HK-2 (cell line): ENCODE measurements around the gene ANK3.

Experiments used
- DNase-seq: peaks from one replicate; pipeline ENCODE4 v3.0.0-alpha.2; 2018; ENCODE audit not compliant: unreplicated experiment

Gene ANK3

GRCh38 chr10:60139798-60140566 lies 249.7 kb downstream of the ANK3 start:
- DNase-seq = no peak

DNA sequence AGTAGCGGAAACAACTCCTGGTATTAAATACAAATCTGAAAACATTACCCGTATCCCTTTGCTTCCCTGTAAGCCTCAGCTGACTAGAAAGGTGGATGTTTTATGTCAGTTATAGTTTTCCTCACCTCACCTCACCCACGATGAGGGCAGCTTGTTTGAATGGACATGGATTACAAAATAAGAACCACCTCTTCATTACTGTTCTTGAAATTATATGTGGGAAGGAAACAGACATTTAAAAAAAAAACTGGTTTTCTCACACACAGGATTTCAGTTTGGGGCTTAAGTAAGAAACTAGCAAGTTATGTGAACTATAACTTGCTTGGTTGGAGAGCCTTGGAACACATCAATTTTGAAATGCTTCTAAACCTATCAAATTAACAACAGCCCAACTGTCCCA lies 250.4 kb downstream of the ANK3 start:
- no peak for DNase-seq

GRCh38 chr10:60138842-60139241 lies 250.8 kb downstream of the ANK3 start:
- no peak for DNase-seq

- no peak for DNase-seq
These were observed 251.6 kb downstream of the ANK3 start for GRCh38 chr10:60138026-60138425.

DNA sequence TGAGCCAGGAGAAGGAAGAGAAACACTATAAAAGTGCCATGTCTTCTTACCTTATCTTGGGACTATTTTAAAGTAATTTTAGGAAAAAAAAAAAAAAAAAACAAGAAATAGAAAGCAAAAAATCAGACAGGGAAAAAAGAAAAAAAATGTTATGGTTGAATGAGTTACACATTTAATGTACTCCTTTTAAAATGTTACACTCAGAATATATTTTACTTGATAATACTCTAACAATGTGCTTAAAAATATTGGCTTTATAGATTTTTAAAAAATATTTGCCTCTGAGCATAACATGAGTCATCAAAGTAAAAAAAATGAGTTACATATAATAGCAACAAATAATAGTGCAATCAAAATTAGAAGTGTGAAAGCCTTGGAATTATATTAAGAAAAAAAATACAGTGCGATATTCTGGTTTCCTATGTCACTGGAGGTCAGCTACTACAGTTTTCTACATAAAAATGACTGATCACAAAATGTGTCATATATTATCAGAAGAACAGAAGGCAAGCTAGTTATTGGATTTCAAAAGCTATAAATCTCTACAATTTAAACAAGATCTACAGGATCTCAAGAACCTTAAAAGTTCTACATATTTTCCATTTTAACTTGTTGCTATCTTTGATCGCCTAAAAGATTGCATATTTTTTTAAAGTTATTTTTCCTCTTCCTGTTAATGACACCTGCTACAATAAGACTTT lies 252.2 kb downstream of the ANK3 start:
- no peak for DNase-seq

GRCh38 chr10:60135020-60135419 lies 254.7 kb downstream of the ANK3 start:
- no peak for DNase-seq

DNA sequence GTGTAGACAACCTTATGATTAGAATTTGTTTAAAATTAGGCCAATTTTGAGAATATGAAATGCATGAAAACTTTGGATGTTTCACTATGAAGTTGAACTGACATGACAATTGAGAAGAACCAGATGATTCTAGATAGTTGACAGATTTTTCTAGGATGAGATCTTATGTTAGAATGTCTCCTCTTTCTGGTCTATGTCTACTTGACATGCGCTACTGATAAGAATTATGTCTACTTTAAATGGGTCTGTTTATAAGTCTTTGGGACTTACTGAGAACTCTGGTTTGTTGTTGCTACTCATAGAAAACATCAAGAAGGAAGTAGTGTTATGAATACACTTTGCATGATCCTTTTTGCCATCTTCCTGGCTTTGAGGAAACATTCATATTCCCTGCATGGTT lies 255.1 kb downstream of the ANK3 start:
- DNase-seq = no peak

DNA sequence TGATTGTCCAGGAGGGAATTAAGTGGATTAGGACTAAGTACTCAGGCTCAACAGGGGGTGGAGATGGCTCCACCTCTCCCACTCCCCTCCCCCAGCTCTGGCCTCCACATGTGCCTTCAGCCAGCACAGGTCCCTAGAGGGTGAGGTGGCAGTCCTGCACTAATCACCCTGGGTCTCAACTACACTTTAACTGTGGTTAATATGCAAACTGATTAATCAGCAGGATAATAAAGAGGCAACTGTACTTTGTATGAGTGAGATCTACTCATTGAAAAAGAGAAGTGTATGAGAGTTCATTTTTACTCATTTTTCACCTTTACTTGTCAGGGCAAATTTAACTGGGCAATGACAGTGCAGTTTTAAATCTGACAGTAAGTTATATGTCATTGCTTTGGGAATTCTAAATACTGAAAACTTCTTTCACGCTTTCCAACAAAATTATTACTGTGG lies 259.5 kb downstream of the ANK3 start:
- peak; percentile 24 for DNase-seq

GRCh38 chr10:60125895-60126294 lies 263.8 kb downstream of the ANK3 start:
- DNase-seq = no peak

DNA sequence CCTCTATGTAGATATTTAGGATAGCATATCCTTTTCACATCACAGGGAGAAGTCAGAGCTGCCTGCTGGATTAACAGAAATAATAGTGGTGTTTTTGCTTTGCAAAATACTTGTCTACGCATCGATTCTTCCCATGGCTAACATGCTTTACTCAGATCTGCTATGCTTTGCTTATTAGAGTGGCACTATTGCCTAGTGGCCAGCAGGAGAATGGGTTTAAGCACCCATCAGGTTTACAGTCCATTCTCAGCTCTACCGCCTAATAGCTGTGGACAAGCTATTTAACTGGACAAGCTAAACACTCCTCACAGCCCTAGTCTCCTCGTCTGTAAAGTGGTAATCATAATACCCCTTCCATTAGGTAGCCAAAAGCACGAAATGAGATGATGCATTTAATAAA lies 265.1 kb downstream of the ANK3 start:
- DNase-seq = no peak

GRCh38 chr10:60123668-60124067 lies 266.0 kb downstream of the ANK3 start:
- DNase-seq = no peak

GRCh38 chr10:60123172-60123571 lies 266.5 kb downstream of the ANK3 start:
- DNase-seq = no peak

GRCh38 chr10:60122190-60122589 lies 267.5 kb downstream of the ANK3 start:
- no peak for DNase-seq

DNA sequence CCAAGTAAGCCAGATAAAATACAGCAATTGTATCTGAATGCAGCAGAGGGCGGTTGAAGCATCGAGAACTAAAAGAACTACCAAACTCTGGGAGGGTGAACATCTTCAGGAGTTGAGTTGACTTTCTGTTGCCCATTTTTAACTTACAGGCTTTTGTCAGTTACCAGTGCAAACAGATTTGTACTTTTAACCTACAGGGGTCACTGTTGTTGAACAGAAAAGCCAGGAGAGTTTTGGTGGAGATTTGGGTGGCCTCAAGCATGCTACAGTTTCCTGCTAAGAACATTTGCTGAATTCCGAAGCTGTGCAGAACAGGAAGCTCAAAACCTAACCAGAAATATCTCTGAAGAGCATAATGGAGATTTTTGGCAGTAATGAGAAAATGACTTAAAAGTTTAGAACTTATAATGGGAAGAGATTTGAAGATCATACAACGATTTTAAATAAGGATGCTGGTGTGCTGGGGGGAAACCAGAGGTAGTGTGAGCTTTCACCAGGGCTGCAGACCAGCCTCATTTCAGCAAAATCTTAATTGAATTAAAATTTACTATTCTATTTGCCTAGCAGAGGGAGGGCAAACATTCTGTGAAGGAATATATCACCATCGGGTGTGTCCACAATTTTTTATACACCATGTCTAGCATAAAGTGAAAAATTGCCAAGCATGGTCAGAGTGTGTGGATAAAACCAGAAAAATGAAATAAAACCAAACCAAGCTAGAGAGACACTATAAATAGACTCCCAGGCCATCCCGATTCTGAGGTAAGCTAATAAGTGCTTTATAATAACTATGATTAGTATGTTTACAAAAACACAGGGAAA lies 274.7 kb downstream of the ANK3 start:
- peak; percentile 14 for DNase-seq

DNA sequence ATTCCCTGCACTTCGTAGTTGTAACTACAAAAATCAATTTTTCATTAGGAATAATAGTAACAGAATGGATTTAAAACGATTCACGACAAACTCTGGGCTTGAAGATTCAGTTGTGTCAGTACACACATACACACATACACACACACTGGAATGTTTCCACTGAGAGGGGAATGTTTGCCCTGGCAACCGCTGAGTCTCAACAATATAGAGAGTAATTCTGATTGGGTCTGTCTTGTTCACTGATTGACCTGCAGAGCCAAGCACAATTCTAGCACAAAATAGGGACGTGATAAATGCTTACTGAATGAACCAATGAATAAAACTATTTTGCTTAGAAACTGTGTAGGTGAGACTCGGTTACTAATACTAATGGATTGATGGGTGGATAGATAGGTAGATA lies 278.9 kb downstream of the ANK3 start:
- DNase-seq = no peak

DNA sequence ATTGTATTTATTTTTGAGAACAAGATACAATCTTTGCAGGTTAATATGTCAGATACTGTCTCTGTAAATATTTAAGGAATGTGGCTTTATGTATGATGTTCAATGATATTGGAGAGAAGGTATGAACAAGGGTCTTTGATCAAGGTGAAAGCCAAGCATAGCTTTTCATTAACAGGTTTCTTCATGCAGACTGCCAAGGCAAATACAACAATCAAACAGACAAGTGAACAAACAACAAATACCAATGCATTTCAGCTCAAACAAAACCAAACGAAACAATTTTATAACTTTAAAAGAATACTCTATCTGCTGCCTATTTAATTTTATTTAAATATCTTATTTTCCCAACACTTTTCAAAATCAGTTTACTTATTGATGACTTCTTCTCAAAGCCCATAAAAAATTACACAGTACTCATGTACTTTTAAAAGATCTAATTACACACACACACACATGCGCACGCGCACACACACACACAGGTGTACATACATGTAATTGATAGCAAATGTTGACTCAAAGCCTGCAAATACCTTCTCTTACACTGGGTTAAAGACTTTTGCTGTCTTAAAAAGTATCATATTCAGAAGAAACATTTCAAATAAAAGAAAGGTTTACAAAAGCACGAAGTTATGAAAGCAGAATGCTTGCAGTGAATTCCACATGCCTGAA lies 282.2 kb downstream of the ANK3 start:
- DNase-seq = no peak

GRCh38 chr10:60105295-60105695 lies 284.4 kb downstream of the ANK3 start:
- DNase-seq = no peak

DNA sequence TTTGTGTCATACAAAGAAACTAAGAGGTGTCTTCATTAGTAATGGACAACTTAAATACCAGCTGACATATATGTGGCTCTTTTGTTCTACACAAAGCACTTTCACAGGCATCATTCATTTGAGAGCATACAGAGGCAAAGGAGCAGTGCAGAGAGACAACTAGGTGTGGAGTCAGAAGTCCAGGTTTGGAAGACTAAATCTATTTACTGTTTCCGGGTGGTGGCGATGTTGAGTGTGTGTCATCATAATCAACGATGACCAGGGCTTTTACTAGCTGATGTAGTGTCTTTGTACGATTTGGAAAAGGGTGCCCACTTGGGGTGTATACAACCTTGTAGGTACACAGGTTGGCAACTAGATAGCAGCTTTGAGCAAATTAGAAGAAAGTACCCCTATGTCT lies 287.9 kb downstream of the ANK3 start:
- DNase-seq = no peak

GRCh38 chr10:60099998-60100747 lies 289.5 kb downstream of the ANK3 start:
- no peak for DNase-seq

- peak; percentile 13 for DNase-seq
These were observed 290.7 kb downstream of the ANK3 start for GRCh38 chr10:60098677-60099601.
